GM18868 (cell line): ENCODE results near the gene KRT85.
"Not testable (repeated sequence)": the region's sequence is repeated elsewhere in the genome, so short reads cannot be mapped to it uniquely, and the experiment has no call there.

ENCODE experiments used
- ATAC-seq: cut with Tn5 transposase; IDR thresholded peaks from one replicate; pipeline ENCODE4 v1.9.1; 2021; ENCODE audit warnings: mild to moderate bottlenecking, moderate library complexity; ENCODE audit not compliant: unreplicated experiment

The KRT85 gene

DNA sequence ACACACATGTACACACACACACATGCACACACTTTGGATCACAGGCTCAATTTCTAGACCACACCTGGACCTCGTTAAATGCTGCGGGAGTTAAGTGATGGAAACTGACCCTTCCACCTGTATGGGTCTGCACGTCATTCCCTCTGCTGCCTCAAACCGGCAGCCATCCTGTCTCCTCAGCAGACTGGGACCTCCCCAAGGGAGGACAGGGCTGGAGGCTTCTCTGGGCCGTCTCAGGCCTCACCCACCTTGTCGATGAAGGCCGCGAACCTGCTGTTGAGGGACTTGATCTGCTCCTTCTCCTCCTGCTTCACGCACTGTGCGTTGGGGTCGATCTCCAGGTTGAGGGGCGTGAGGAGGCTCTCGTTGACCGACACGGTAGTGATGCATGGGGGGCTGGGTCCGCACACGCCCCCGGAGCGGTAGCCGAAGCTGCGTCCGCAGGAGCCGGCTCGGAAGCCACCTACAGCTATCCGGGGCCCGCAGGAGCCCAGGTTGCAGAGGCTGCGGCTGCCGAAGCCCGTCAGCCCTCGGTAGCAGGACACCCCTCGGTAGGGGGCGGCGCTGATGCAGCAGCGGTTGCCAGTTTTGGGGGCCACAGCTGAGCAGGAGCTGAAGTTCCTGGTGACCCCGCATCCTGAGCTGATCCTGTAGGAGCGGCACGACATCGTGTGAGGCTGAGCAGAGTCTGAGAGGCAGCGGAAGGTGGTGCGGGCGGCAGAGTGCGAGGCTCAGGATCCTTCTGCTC is at the start of gene KRT85:
KRT85 (minus strand) TSS at position 744 of the 748 bp plus-strand sequence; CDS start at position 668, 76 bp downstream.
- ATAC-seq, result no peak

DNA sequence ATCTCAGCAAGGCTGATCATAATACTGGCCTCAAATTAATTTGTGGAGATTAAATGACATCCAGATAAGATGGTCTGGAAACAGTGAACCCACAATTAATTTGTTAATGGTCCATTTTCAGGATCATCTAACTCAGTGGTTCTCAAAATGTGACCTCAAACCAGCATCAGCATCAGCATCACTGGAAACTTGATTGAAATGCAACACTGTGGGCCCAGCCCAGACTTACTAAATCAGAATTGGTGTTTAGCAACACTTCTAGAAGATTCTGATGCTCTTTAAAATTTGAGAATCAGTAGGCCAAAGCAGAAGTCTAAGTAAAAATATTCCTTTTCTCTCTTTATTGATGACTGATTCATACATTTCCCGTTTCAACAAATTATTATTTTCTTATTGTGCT is 49.5 kb upstream of the KRT85 start:
- no peak for ATAC-seq

DNA sequence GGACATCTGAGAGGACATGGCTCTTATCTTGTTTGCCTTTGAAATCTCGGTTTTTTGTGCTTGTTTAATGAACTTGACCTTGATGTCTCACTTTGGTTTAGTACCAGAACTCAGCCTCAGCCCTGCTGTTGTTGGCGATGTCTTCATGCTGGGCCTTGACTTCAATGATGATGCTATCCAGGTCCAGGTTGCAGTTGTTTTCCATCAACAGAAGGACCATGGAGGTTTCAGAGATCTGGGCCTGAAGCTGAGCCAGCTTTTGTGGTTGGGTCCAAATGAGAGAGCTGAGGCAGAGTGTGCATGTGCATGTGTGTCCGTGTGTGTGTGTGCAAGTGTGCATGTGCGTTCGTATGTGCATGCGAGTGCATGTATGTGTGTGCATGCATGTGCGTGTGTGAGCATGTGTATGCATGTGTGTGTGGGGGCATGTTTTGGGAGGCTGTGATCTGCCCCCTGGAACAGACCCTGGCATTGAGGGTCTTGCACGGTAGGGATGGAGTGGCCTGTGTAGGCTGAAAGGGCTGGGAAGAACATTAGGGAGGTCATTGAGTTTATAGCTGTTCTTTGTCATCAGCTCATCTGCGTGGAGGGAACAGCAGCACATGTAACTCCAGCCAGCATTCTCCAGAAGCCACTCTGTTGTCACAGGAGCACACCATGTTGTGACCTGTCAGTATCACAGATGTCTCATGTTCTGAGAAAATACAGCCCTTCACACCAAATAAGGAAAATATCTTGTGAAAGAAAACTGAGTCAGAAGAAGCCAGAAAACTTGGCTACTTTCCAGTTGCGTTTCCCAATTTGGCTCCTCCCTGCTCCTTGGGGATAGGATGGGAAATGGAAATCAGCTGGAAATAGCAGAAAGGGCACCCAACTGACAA is 48.8 kb upstream of the KRT85 start:
- no peak for ATAC-seq

GRCh38 chr12:52414936-52415335 is 47.7 kb upstream of the KRT85 start:
- ATAC-seq, result no peak

- no peak for ATAC-seq
Measured at GRCh38 chr12:52413782-52414345, 46.6 kb upstream of the KRT85 start.

GRCh38 chr12:52413202-52413601 is 45.9 kb upstream of the KRT85 start:
- ATAC-seq, result no peak

GRCh38 chr12:52411815-52412214 is 44.5 kb upstream of the KRT85 start:
- ATAC-seq, result no peak

GRCh38 chr12:52410589-52411248 is 43.4 kb upstream of the KRT85 start:
- ATAC-seq, result not testable (repeated sequence)

- no peak for ATAC-seq
Measured at GRCh38 chr12:52407918-52408317, 40.6 kb upstream of the KRT85 start.

GRCh38 chr12:52405922-52406385 is 38.7 kb upstream of the KRT85 start, which contains the start of gene KRT82:
Gene KRT82, minus strand, starts transcription at chr12:52406335. Its CDS starts 58 bp downstream, at chr12:52406277.
- no peak for ATAC-seq

GRCh38 chr12:52404951-52405350 is 37.7 kb upstream of the KRT85 start:
- no peak for ATAC-seq

DNA sequence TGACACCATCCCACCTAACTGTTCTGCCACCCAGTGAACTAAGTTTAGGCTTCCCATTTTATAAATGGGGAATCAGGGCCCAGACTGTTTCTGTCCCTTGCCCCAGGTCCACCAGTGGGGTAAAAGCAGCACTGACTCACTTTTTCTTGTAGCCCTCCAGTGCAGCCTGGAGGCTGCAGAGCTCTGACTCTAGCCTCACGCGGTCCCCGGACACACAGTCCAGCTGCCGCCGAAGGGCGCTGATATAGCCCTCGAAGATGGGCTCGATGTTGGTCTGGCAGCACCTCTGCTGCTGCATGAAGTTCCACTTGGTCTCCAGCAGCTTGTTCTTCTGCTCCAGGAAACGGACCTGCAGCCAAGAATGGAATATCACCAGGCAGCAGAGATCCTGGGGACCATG is 36.3 kb upstream of the KRT85 start:
- no peak for ATAC-seq

DNA sequence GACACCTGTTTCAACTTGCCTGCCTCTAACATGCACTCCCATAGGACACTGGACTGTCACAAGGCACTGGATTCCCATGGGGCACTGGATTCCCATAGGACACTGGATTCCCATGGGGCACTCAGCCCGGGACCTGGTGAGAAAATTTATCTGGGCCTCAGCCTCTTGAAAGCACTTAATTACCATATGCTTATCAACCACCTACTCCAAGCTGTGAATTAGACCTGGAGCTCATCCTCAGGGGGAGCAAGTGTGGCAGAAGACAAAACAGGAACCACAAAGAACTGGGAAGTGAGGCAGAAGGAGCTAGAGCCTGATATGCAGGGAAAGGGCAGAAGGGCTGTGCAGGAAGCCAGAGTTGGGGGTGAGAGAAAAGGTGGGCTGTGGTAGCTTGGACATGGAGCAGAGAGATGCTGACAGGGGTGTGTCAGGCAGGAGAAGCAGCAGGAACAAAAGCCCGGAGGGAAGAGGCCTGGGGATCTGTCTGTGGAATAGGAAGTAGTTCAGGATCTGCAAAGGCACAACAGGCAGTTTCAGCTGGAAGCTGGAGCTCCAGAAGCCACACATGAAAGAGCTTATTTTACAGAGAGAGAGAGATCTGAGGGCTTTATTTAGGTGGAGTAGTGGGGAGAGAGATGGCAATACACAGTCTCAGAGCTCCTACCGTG is 35.7 kb upstream of the KRT85 start:
- no peak for ATAC-seq

GRCh38 chr12:52402377-52402776 is 35.1 kb upstream of the KRT85 start:
- no peak for ATAC-seq

GRCh38 chr12:52401926-52402325 is 34.6 kb upstream of the KRT85 start:
- ATAC-seq, result no peak

- ATAC-seq, result no peak
Measured at GRCh38 chr12:52401526-52401925, 34.2 kb upstream of the KRT85 start.

DNA sequence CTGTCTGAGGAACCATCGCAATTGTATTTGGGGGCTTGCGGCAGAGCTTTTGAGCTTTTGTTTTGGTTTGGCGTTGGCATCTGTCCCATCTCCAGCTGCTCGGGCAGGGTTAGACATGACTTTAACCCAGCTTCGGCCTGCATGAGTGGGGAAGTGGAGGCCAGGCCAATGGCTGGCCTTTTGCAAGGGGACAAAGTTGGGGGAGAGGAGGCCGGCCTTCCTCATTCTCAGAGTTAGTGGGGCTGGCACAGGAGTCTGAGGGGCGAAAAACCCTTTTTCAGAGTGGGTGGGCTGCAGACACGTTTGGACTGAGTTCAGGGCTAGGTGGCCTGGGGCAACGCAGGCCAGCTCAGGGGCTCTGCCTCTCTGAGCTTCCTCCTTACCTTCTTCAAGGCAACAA is 33.6 kb upstream of the KRT85 start:
- no peak for ATAC-seq

DNA sequence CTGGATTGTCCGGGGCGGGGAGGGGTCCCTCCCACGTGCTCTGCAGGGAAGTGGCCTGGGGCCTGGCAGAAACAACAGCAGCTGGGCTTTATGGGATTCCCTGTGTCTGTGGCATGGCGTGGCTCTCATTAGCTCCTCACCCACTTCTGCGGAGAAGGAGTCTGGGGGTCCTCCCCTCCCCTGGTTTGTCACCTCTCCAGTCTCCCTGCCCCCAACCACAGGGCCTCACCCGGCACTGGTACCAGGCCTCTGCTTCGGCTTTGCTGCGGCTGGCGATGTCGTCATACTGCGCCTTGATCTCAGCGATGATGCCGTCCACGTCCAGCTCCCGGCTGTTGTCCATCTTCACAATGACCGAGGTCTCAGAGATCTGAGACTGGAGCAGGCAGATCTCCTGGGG is 32.5 kb upstream of the KRT85 start:
- ATAC-seq, result no peak

DNA sequence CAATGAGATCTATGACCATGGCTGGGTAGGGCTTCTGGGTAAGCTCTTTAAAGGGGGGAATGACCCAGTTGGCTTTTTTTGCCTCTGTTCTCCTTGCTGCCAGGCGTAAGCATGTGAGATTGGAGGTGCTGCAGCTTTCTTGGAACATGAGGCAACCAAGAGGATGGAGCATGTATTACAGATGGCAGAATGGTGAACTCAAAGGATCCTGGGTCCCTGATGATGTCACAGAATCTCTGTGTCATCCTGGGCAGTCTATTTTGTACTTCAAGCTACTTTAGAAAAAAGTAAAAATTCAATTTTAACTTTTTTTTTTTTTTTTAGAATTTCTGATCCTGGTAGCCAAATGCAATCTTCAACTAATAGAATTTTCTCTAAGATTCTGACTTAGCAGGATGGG is 30.9 kb upstream of the KRT85 start:
- no peak for ATAC-seq

- no peak for ATAC-seq
Measured at GRCh38 chr12:52396656-52397055, 29.4 kb upstream of the KRT85 start.
